ENCODE results near the gene ZNF831.

The ZNF831 gene

GRCh38 chr20:59190466-59190865, 26.8 kb downstream of the ZNF831 start:
- Histone ChIP-seq H3K9me3 (replicated peaks; ENCODE audit: insufficient read depth, low read length) (no peaks in the 10 kb centered on the region), H3K4me2 (ENCODE audit: low read depth, low read length) (no peak overlapping the region), H4K20me1 (ENCODE audit: insufficient read depth, low read length) (no peaks in the 10 kb centered on the region), H3F3A (ENCODE audit: insufficient read depth, low read length) (no peaks in the 10 kb centered on the region), H3K9ac (ENCODE audit: low read length) (no peak overlapping the region), H3K27ac (ENCODE audit: low read length) (no peak overlapping the region), H3K36me3 (replicated peaks; ENCODE audit: insufficient read depth, low read length) (no peaks in the 10 kb centered on the region), H3K27me3 (replicated peaks; ENCODE audit: insufficient read depth, low read length) (peaks cover 92% of the 10 kb centered on the region), H3K4me3 (ENCODE audit: low read length) (no peak overlapping the region), H2AFZ (ENCODE audit: low read length) (no peak overlapping the region), H3K9me2 (replicated peaks; ENCODE audit: insufficient read depth, low read length) (no peaks in the 10 kb centered on the region), H3K79me2 (ENCODE audit: low read length) (no peaks in the 10 kb centered on the region), H3K4me1 (ENCODE audit: low read length) (no peaks in the 10 kb centered on the region)
- no peak for TF ChIP-seq EZH2phosphoT487 (IDR thresholded peaks at IDR 0.05; ENCODE audit: low read length)
- TF ChIP-seq CTCF (IDR thresholded peaks at IDR 0.05; ENCODE audit: low read length), result no peak
- TF ChIP-seq EZH2 (optimal IDR thresholded peaks at IDR 0.05; ENCODE audit: low read depth, low read length), result no peak
- no peak for DNase-seq

- no peaks in the 10 kb centered on the region for H3K9me2 ChIP-seq (replicated peaks; ENCODE audit: insufficient read depth, low read length)
- H3K4me2 ChIP-seq (ENCODE audit: low read depth, low read length), result no peak overlapping the region
- H3K79me2 ChIP-seq (ENCODE audit: low read length), result no peaks in the 10 kb centered on the region
- H3K9ac ChIP-seq (ENCODE audit: low read length), result no peak overlapping the region
- H3K4me3 ChIP-seq (ENCODE audit: low read length), result no peak overlapping the region
- H2AFZ ChIP-seq (ENCODE audit: low read length), result no peak overlapping the region
- no peak for TF ChIP-seq EZH2phosphoT487 (IDR thresholded peaks at IDR 0.05; ENCODE audit: low read length)
- TF ChIP-seq EZH2 (optimal IDR thresholded peaks at IDR 0.05; ENCODE audit: low read depth, low read length), result no peak
- TF ChIP-seq CTCF (IDR thresholded peaks at IDR 0.05; ENCODE audit: low read length), result no peak
- DNase-seq, result no peak
- H3F3A ChIP-seq (ENCODE audit: insufficient read depth, low read length), result no peaks in the 10 kb centered on the region
- no peaks in the 10 kb centered on the region for H3K9me3 ChIP-seq (replicated peaks; ENCODE audit: insufficient read depth, low read length)
- peaks cover 92% of the 10 kb centered on the region for H3K27me3 ChIP-seq (replicated peaks; ENCODE audit: insufficient read depth, low read length)
- no peaks in the 10 kb centered on the region for H3K4me1 ChIP-seq (ENCODE audit: low read length)
- no peaks in the 10 kb centered on the region for H4K20me1 ChIP-seq (ENCODE audit: insufficient read depth, low read length)
- H3K36me3 ChIP-seq (replicated peaks; ENCODE audit: insufficient read depth, low read length), result no peaks in the 10 kb centered on the region
- H3K27ac ChIP-seq (ENCODE audit: low read length), result no peak overlapping the region
Observed at GRCh38 chr20:59191036-59191755, 27.6 kb downstream of the ZNF831 start.

- H3K9me2 ChIP-seq (replicated peaks; ENCODE audit: insufficient read depth, low read length), result no peaks in the 10 kb centered on the region
- H2AFZ ChIP-seq (ENCODE audit: low read length), result no peak overlapping the region
- H3K79me2 ChIP-seq (ENCODE audit: low read length), result no peaks in the 10 kb centered on the region
- TF ChIP-seq EZH2phosphoT487 (IDR thresholded peaks at IDR 0.05; ENCODE audit: low read length) (no peak), EZH2 (optimal IDR thresholded peaks at IDR 0.05; ENCODE audit: low read depth, low read length) (no peak), CTCF (IDR thresholded peaks at IDR 0.05; ENCODE audit: low read length) (no peak)
- H3K4me1 ChIP-seq (ENCODE audit: low read length), result no peaks in the 10 kb centered on the region
- H3K27me3 ChIP-seq (replicated peaks; ENCODE audit: insufficient read depth, low read length), result peaks cover 92% of the 10 kb centered on the region
- H3K36me3 ChIP-seq (replicated peaks; ENCODE audit: insufficient read depth, low read length), result no peaks in the 10 kb centered on the region
- H4K20me1 ChIP-seq (ENCODE audit: insufficient read depth, low read length), result no peaks in the 10 kb centered on the region
- H3K9ac ChIP-seq (ENCODE audit: low read length), result no peak overlapping the region
- no peak overlapping the region for H3K4me3 ChIP-seq (ENCODE audit: low read length)
- no peaks in the 10 kb centered on the region for H3F3A ChIP-seq (ENCODE audit: insufficient read depth, low read length)
- H3K4me2 ChIP-seq (ENCODE audit: low read depth, low read length), result no peak overlapping the region
- no peak for DNase-seq
- no peak overlapping the region for H3K27ac ChIP-seq (ENCODE audit: low read length)
- no peaks in the 10 kb centered on the region for H3K9me3 ChIP-seq (replicated peaks; ENCODE audit: insufficient read depth, low read length)
Observed at GRCh38 chr20:59191756-59192532, 28.3 kb downstream of the ZNF831 start.
